HuH-7 (cell line): ENCODE measurements around the gene PRKCZ.

Experiments
- DNase-seq: peaks from one replicate; pipeline ENCODE4 v3.0.0; 2011; ENCODE audit warnings: low spot score

Gene PRKCZ

GRCh38 chr1:2194898-2195673, 144.9 kb downstream of the PRKCZ start:
- DNase-seq = peak; percentile 93

DNA sequence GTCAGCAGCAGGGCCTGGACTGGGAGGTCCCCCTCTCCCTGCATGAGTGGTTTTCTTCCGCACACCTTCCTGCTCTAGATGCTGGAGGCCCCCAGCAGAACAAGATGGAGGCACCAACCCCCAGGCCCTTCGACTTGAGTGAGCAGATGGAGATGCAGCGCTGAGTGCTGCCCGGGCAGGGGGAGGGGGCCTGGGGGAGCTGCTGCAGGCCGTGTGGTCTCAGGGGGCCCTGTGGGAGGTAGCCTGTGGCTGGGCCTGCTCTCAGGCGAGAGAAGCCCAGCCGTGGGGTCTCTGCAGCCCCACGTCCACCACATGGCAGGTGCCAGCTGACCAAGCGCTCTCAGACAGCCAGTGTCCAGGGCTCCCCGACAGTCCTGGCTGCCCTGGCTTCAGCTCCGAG, 145.6 kb downstream of the PRKCZ start:
- no peak for DNase-seq

- DNase-seq = no peak
Observed at GRCh38 chr1:2196901-2197638, 146.9 kb downstream of the PRKCZ start.

DNA sequence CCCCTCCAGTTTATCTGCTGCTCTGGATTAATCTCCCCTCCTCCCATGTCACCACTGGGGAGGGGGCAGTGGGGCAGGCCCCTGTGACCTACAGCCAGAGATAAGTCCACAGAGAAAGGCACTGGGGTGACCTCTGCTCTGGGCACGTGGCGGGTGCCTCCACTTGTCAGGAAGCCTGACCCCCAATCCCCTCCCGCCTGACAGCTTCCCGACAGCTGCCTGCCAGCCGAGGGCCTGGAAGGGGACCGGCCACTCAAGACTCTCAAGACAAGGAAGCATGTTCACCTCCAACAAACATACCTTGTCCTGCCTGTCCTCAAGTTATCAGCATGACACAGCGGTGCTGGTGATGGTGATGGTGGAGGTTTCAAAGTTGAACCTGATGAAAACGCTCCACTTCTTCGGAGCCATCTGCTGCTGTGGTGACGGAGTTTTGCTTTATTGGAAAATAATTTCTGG, 147.5 kb downstream of the PRKCZ start:
- DNase-seq = no peak

DNA sequence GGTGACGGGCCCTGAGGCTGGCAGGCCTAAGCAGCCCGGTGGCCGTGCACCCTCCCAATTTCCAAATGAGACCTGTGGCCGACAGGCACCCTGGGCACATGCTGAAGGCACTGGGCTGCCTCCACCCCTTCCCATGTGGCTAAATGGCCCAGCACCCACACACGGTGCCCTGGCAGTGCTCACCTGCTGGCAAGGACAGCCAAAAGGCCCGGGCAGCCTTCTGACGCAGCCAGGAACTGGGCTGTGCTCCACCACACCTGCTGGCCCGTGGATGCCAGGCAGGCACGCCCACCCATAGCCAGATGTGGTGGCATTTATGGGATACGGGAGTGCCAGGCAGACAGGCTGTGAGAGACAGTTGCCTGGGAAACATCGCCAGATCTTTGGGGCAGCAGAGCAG, 148.4 kb downstream of the PRKCZ start:
- DNase-seq = no peak

DNA sequence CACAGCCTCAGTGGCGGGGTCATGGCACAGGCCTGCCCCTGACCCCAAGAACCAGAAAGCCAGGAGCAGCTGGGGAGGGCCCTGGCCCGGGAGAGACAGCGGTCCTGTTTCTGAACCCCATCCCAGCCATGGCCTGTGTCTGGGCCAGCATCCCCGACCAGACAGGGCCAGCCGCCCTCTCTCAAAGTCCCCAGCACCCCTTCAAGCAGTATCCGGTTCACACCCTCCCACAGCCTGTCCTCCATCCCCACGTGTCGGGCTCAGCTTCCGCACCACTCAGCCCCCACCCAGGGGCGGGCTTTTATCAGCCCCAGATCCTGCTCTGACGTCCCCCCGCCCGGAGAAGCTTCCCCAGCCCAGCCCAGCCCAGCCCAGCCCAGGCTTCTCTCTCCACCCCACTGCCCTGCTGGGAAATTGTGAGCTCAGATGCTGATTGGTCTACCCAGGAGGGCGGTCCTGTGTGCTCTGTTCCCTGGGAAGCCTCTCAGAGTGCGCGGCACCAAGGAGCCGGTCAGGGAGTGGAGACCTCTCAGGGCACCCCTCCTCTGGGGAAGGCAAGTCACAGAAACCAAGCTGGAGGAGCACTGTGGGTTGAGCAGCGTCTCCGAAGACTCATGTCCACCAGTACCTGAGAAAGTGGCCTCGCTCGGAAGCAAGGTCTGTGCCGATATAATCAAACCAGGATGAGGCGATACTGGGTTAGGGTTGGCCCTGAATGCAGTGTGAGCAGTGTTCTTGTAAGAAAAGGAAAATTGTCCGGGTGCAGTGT, 149.0 kb downstream of the PRKCZ start:
- DNase-seq = peak; percentile 98

- no peak for DNase-seq
Observed at GRCh38 chr1:2200308-2200943, 150.2 kb downstream of the PRKCZ start.

DNA sequence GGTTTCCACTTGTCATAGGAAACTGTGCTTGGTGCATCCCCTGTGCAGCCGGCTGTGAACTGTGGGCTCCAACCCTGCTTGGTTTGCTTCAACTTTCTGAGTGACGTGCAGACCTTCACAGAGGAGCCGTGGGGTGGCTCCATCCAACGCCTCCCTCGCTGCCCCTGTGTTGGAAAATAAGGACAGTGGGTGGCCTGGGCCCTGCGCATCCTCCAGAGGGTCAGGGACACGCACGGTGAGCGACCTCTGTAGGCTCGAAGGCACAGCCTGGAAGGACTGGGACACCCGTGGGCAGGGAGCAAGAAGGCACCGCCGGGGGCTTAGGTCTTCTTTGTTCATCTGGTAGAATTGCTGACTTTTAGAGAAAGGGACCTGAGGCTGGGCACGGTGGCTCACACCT, 150.9 kb downstream of the PRKCZ start:
- no peak for DNase-seq

- no peak for DNase-seq
Observed at GRCh38 chr1:2202008-2202575, 151.9 kb downstream of the PRKCZ start.

GRCh38 chr1:2202843-2203601, 152.8 kb downstream of the PRKCZ start:
- no peak for DNase-seq

- no peak for DNase-seq
Observed at GRCh38 chr1:2203671-2204414, 153.6 kb downstream of the PRKCZ start.

DNA sequence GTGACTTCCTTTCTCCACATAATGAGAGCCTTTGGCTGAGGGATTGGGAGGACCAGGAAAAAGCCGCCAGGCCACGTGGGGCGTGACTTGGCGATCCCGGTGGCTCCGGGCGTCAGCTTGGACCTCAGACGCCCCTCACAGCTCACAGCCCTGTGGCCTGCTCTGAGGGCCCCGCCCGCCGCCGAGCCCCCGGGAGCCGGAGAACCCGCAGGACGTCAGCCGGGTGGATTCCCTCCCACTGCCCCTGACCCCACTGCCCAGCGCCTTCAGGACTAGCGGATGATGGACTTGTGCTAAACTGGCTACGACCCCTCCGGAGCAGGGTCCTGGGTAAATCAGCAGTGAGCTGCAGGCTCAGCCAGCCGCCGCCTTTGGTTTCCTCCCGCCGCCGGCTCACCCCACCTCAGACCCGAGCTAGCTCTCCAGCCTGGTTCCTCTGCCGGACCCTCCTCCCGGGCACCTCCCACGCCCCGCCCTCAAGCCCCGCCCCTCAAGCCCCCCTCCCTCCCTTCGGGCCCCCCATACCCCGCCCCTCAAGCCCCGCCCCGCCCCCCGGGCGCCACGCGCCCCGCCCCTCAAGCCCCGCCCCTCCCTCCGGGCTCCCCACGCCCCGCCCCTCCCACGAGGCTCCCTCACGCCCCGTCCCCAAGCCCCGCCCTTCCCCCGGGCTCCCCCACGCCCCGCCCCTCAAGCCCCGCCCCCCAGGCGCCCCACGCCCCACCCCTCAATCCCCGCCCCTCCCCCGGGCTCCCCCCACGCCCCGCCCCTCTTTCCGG, 154.4 kb downstream of the PRKCZ start:
- DNase-seq = peak; percentile 92

- peak; percentile 87 for DNase-seq
Observed at GRCh38 chr1:2205191-2205952, 155.2 kb downstream of the PRKCZ start.

- DNase-seq = no peak
Observed at GRCh38 chr1:2206813-2207487, 156.7 kb downstream of the PRKCZ start.

DNA sequence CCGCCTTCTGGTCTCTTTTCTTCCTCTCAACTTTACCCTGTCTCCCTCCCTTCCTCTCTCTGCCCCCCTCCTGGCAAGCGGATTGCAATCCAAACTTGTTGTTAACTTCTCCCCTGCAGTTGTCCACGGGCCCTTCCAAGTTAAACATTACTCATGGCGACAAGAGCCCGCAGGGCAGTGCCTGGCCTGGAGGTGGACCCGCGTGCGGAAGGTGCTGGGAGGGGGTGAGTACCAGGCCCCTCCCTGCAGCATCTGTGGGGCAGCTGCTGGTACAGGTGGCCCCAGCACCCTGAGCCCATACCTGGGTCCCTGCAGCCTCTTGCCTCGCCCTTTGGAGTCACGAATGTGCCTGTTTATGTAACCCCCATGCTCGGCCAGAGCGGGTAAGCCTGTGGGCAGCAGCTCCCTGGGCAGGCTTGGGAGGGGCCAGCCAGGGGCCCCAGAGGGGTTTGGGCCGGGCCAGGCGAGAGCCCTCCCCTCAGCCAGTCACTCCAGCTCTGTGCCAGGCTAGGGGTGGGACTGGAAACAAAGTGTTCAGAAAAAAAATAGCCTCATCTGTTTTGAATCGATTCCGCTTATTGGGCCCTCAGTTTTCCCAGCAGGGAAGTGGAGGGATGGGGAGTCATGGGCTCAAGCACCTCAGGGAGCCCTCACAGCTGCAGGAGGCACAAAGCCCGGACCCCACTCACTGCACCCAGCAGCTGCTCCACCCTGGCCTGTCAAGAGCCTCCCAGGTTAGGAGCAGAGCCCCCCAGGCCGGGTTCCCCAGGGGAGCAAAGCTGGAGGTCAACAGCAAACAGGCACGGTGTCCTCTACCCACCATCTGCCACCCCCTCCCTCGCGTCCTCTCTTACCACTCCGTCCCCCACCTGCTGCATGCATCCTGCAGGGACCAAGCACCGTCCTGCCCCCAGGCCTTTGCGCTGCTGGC, 158.4 kb downstream of the PRKCZ start:
- peak; percentile 72 for DNase-seq

DNA sequence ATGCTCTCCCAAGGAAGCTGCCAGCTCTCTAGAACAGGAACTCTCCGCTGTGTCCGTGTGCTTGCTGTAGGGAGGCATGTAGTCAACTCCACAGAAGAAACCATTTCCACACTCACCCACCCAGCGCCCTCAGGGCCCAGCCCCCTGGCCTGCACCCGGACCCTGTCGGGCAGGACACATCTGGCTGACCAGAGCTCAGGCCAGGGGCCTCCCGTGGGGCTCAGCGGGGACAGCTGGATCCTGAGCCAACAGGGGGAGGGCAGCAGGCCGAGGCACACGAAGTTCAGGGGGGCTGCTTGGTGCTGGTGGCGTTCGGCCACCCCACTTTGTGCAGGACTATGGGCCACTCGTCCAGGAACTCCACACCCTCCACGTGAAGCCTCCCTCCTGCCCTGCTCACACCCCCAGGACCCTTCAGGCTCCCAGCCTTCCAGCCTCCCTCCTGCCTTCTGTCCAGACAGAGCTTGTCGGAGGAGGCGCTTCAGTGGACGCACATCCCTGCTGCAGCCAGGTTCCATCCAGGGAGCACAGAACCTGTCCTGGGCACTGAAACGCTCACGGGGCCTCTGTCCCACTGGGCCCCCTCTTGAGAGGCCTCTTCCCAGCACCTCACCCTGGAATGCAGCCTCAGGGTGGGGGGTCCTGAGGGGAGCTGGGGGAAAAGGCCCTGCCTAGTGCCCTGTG, 159.3 kb downstream of the PRKCZ start:
- DNase-seq = no peak
